ENCODE results near the gene PLLP.

DNA sequence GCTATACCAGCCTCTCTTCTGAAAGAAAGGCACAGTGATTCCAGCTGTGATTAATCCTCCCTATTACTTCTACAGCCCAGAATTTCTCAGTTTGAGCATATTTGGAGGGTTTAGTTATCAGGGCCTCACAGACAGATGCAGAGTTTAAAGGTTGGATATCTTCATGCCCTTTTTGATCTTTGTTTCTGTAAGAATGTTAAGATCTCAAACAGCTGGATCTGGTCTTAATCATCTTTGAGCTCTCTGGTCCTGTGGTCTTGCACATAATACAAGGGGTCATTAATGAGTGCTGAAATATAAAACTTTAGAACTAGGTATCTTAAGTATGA lies 48.5 kb downstream of the PLLP start:
- TF ChIP-seq, protein P1, sequence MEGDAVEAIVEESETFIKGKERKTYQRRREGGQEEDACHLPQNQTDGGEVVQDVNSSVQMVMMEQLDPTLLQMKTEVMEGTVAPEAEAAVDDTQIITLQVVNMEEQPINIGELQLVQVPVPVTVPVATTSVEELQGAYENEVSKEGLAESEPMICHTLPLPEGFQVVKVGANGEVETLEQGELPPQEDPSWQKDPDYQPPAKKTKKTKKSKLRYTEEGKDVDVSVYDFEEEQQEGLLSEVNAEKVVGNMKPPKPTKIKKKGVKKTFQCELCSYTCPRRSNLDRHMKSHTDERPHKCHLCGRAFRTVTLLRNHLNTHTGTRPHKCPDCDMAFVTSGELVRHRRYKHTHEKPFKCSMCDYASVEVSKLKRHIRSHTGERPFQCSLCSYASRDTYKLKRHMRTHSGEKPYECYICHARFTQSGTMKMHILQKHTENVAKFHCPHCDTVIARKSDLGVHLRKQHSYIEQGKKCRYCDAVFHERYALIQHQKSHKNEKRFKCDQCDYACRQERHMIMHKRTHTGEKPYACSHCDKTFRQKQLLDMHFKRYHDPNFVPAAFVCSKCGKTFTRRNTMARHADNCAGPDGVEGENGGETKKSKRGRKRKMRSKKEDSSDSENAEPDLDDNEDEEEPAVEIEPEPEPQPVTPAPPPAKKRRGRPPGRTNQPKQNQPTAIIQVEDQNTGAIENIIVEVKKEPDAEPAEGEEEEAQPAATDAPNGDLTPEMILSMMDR (IDR thresholded peaks at IDR 0.05 in 2 of 3, conservative IDR thresholded peaks at IDR 0.05 in 1 of 3; ENCODE audit: insufficient read depth in 2 of 3, low read depth in 1 of 3, low read length in 3 of 3): no peak
- no peak for TF ChIP-seq ZNF3 (CRISPR knock-in tag; IDR thresholded peaks at IDR 0.05)
- TF ChIP-seq, protein P2, sequence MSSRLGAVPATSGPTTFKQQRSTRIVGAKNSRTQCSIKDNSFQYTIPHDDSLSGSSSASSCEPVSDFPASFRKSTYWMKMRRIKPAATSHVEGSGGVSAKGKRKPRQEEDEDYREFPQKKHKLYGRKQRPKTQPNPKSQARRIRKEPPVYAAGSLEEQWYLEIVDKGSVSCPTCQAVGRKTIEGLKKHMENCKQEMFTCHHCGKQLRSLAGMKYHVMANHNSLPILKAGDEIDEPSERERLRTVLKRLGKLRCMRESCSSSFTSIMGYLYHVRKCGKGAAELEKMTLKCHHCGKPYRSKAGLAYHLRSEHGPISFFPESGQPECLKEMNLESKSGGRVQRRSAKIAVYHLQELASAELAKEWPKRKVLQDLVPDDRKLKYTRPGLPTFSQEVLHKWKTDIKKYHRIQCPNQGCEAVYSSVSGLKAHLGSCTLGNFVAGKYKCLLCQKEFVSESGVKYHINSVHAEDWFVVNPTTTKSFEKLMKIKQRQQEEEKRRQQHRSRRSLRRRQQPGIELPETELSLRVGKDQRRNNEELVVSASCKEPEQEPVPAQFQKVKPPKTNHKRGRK (tag; IDR thresholded peaks at IDR 0.05): no peak

Measured in K562 (cell line).